Lung (tissue), 12 donors: ENCODE measurements around the gene ARHGEF40. TPM values are rescaled to one million over a fixed set of nuclear protein-coding genes. Genes with fewer than 3 reads are reported as not detected.

ENCODE experiments used
- ATAC-seq: fragments of 200-7000 bp; cut with Tn5 transposase; one replicate; pipeline ENCODE4 v1.9.1; 2020; ENCODE audit warnings: moderate number of reproducible peaks; ENCODE audit not compliant: insufficient read depth, low FRiP score
- DNase-seq, 3 donors: peaks; one replicate each; pipeline ENCODE4 v3.0.0-alpha.2; 2013 to 2017
- H3K27ac ChIP-seq, 2 donors: one replicate each; pipeline ENCODE4 v1.5.1; 2013; ENCODE audit warnings: mild to moderate bottlenecking in 2 of 2, moderate library complexity in 2 of 2, control low read depth in 1 of 2, inconsistent platforms in 1 of 2, low read depth in 1 of 2, low read length in 1 of 2
- H3K27me3 ChIP-seq, 3 donors: one replicate each; pipeline ENCODE4 v1.5.1; 2013; ENCODE audit warnings: low read length in 2 of 3; ENCODE audit not compliant: control insufficient read depth in 3 of 3, insufficient read depth in 3 of 3
- H3K36me3 ChIP-seq, 4 donors: one replicate each; pipeline ENCODE4 v1.5.1; 2013; ENCODE audit warnings: low read length in 4 of 4, mild to moderate bottlenecking in 1 of 4, moderate library complexity in 1 of 4; ENCODE audit not compliant: control insufficient read depth in 4 of 4, insufficient read depth in 4 of 4
- H3K4me1 ChIP-seq, 5 donors: one replicate each; pipeline ENCODE4 v1.5.1; 2013; ENCODE audit warnings: low read length in 5 of 5, mild to moderate bottlenecking in 2 of 5, moderate library complexity in 1 of 5; ENCODE audit not compliant: control insufficient read depth in 5 of 5, insufficient read depth in 5 of 5
- H3K4me3 ChIP-seq: one replicate; pipeline ENCODE4 v1.5.1; 2013; ENCODE audit warnings: mild to moderate bottlenecking, control low read depth, moderate library complexity
- H3K9ac ChIP-seq, 2 donors: one replicate each; pipeline ENCODE4 v1.5.1; 2013; ENCODE audit warnings: low read length in 2 of 2, control low read depth in 1 of 2; ENCODE audit not compliant: insufficient read depth in 1 of 2
- H3K9me3 ChIP-seq, 4 donors: one replicate each; pipeline ENCODE4 v1.5.1; 2013; ENCODE audit warnings: low read length in 3 of 4, mild to moderate bottlenecking in 1 of 4, moderate library complexity in 1 of 4; ENCODE audit not compliant: control insufficient read depth in 4 of 4, insufficient read depth in 3 of 4
- WGBS, 2 donors: extraction: QIAGEN DNeasy Blood & Tissue Kit; methylation state at CpG; one replicate each; pipeline ENCODE4 v1.1.7; 2013; 5-methylcytosine and 5-hydroxymethylcytosine counted together
- polyA plus RNA-seq, 2 donors: library from polyadenylated mRNA; stranded (reverse); fragments of 200-250 nt; gene quantifications; one replicate each; pipeline ENCODE4 v1.2.1, GENCODE V29; 2013
- total RNA-seq, 2 donors: library from RNA; depleted of rRNA in 1 of 2; stranded (reverse); fragments of >200 nt in 1 of 2; gene quantifications; one replicate each; pipeline ENCODE4 v1.2.1, GENCODE V29; 2014 to 2021
- TF ChIP-seq, protein P1 (sequence below): IDR thresholded peaks from 2 replicates; pipeline ENCODE4 v1.5.1; 2012; ENCODE audit warnings: mild to moderate bottlenecking; ENCODE audit errors: control extremely low read depth, extremely low read depth
- donor health status: control.
- donor health status: control.
- donor health status: Bipolar disorder and iron deficiency.
- donor health status: healthy.
- donor health status: DM: yes; HTN: yes; CAD: no.

The ARHGEF40 gene
- total and polyA plus RNA-seq, 4 donors = 13.1 to 48.6 (median 27.3) TPM

DNA sequence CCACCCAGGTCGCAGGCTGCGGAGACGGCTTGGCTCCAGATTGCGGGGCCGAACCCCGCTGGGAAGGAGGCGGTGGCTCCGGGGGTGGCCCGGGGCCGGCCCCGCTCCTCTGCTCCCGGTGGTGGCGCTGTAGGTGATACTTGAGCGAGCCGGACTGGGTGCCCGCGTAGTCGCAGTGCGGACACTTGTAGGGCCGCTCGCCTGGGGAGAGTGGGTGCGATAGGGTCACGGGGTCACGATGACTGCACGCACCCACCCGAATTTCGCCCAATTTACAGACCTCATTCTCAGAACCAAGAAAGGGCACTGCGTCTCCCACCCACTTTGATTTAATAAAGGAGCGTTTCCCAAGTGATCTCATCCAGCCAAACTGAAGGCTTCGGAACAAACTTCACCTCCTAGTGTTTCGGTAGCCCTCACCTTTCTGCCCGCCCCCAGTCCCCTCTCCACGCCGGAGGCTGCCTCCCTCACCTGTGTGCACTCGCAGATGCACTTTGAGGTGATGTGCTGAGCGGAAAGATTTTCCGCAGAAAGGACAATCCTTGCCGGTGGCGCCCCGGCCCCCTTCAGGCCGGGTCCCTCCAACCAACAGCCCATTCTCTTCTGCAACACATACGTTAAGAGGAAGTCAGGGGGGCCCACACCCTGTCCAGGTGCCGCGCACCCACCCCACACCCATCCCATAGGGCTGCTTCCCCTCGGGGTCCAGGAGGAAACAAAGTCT, 21.0 kb downstream of the ARHGEF40 start:
- H3K9me3 ChIP-seq = peaks cover 0 to 2% (median 0%) of the 10 kb centered on the region in 4 donors
- no peak overlapping the region for H3K9ac ChIP-seq
- TF ChIP-seq, protein P1, sequence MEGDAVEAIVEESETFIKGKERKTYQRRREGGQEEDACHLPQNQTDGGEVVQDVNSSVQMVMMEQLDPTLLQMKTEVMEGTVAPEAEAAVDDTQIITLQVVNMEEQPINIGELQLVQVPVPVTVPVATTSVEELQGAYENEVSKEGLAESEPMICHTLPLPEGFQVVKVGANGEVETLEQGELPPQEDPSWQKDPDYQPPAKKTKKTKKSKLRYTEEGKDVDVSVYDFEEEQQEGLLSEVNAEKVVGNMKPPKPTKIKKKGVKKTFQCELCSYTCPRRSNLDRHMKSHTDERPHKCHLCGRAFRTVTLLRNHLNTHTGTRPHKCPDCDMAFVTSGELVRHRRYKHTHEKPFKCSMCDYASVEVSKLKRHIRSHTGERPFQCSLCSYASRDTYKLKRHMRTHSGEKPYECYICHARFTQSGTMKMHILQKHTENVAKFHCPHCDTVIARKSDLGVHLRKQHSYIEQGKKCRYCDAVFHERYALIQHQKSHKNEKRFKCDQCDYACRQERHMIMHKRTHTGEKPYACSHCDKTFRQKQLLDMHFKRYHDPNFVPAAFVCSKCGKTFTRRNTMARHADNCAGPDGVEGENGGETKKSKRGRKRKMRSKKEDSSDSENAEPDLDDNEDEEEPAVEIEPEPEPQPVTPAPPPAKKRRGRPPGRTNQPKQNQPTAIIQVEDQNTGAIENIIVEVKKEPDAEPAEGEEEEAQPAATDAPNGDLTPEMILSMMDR = no peak
- ATAC-seq (no peak), DNase-seq (no peak)
- H3K27ac ChIP-seq = no peak overlapping the region
- H3K27me3 ChIP-seq = no peaks in the 10 kb centered on the region
- H3K4me3 ChIP-seq = no peak overlapping the region
- H3K36me3 ChIP-seq = peaks cover 0 to 34% (median 22%) of the 10 kb centered on the region in 4 donors
- 91 to 92% methylated on average over 42 to 45 of the region's 45 CpGs for WGBS, 2 donors
- H3K4me1 ChIP-seq = peaks cover 0 to 9% (median 3%) of the 10 kb centered on the region in 5 donors

DNA sequence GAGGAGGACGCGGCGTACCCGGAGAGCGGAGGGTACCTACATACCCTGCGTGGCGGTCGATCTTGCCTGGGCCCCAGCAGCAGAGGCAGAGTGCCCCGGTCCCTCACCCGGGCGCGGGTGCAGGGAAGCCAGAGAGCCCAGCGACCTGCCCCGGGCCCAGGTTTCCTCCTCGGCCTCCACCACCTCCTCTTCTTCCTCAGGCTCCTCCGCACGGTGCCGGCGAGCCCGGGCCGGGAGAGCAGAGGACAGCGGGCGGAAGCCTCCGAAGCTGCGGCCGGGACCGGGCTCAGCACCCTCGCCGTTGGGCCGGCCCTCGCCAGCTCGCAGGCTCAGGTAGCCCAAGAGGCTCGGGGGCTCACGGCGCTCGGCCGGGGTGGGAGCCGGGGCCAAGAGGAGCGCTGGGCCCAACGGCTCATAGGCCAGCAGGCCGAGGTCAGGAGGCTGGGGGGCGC, 21.7 kb downstream of the ARHGEF40 start:
- Histone ChIP-seq H3K9ac (no peak overlapping the region), H3K27me3 (no peaks in the 10 kb centered on the region), H3K9me3 (peaks cover 0 to 2% (median 0%) of the 10 kb centered on the region in 4 donors), H3K4me3 (no peak overlapping the region), H3K27ac (no peak overlapping the region), H3K4me1 (peaks cover 0 to 9% (median 6%) of the 10 kb centered on the region in 5 donors), H3K36me3 (peaks cover 0 to 34% (median 17%) of the 10 kb centered on the region in 4 donors)
- no peak for ATAC-seq
- TF ChIP-seq, protein P1 = no peak
- no peak for DNase-seq
- 95% methylated on average over 32 to 42 of the region's 42 CpGs for WGBS, 2 donors

DNA sequence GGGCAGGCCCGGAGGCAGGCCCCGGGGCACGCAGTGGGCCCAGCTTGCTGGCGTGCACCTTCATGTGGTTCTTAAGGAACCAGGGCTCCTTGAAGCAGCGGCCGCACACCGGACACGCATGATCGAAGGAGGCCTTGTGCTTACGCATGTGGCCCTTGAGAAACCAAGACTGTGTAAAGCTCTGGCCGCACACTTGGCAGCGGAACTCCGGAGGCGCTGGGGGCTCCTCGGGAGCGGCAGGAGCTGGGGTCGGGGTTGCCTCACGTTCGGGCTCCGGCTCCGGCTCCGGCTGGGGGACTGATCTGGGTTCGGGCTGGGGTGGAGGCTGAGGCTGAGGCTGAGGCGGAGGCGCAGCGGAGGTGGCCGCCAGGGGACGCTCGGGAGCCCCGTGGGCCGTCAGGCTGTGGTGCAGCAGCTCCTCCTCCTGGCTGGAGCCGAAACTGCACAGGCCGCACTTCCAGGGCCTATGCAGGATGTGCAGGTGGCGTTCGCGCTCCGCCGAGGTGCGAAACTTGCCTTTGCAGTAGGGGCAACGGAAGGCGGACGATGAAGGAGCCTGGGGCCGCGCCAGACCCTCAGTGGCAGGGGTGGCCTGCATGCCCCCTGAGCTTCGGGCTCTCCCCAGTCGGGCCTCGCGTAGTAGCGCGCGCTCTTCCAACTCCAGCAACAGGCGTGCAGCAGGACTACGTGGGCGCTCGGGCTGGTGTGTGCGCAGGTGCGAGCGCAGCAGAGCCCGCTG, 22.3 kb downstream of the ARHGEF40 start:
- H3K27me3 ChIP-seq = no peaks in the 10 kb centered on the region
- H3K4me1 ChIP-seq = peaks cover 0 to 9% (median 6%) of the 10 kb centered on the region in 5 donors
- peaks cover 0 to 34% (median 14%) of the 10 kb centered on the region in 4 donors for H3K36me3 ChIP-seq
- WGBS, 2 donors = 46 to 53% methylated on average over 53 to 59 of the region's 59 CpGs
- DNase-seq (peak; percentile 71 to 84 (median 74)), ATAC-seq (peak; percentile 97)
- no peak overlapping the region for H3K4me3 ChIP-seq
- TF ChIP-seq, protein P1 = peak; percentile 100
- H3K27ac ChIP-seq = no peak overlapping the region
- peaks cover 0 to 2% (median 0%) of the 10 kb centered on the region in 4 donors for H3K9me3 ChIP-seq
- no peak overlapping the region for H3K9ac ChIP-seq
